ENCODE measurements around the gene DNMT1.

- TF ChIP-seq CTCF (IDR thresholded peaks at IDR 0.05) (no peak), POLR2A (IDR thresholded peaks at IDR 0.05) (no peak), EP300 (IDR thresholded peaks at IDR 0.05; ENCODE audit: low read depth) (no peak), POLR2AphosphoS5 (IDR thresholded peaks at IDR 0.05) (no peak)
Observed at GRCh38 chr19:10183926-10184325, 10.8 kb downstream of the DNMT1 start.

All from transverse colon (tissue), 4 donors.